ENCODE data around the gene CNTROB. TPM values are rescaled to one million over a fixed set of nuclear protein-coding genes. Genes with fewer than 3 reads are reported as not detected.

The CNTROB gene
- total and polyA plus RNA-seq, 7 donors: 5.5 to 9.6 (median 8.7) TPM

- WGBS, 3 donors: 84 to 89% (median 84%) methylated on average over 3 of the region's 3 CpGs
- H3K9me3 ChIP-seq: no peaks in the 10 kb centered on the region
- ATAC-seq (no peak), DNase-seq (no peak)
- no peak overlapping the region for H3K4me3 ChIP-seq
- H3K27me3 ChIP-seq (ENCODE audit: insufficient read depth in 3 of 3, low read length in 2 of 3): no peaks in the 10 kb centered on the region
- no peak overlapping the region for H3K27ac ChIP-seq
- intact Hi-C loops (cut with DNase I): no loop called here
- TF ChIP-seq CTCF (IDR thresholded peaks at IDR 0.05): no peak
- peaks cover 7% of the 10 kb centered on the region for H3K4me1 ChIP-seq
- no peaks in the 10 kb centered on the region for H3K36me3 ChIP-seq (ENCODE audit: insufficient read depth in 1 of 2, low read depth in 1 of 2)
These were observed 4.4 kb upstream of the CNTROB start for GRCh38 chr17:7927596-7927995.

- peak within 1 kb of the TSS; percentile 72 for H3K4me3 ChIP-seq
- H3K9me3 ChIP-seq: no peaks in the 10 kb centered on the region
- no peak within 1 kb of the TSS for H3K27ac ChIP-seq
- H3K36me3 ChIP-seq (ENCODE audit: insufficient read depth in 1 of 2, low read depth in 1 of 2): no peaks in the 10 kb centered on the region
- no peaks in the 10 kb centered on the region for H3K27me3 ChIP-seq (ENCODE audit: insufficient read depth in 3 of 3, low read length in 2 of 3)
- peaks cover 15% of the 10 kb centered on the region for H3K4me1 ChIP-seq
- ATAC-seq (no peak), DNase-seq (no peak)
- intact Hi-C loops (cut with DNase I): no loop called here
- WGBS, 3 donors: 38 to 42% (median 38%) methylated on average over 48 to 67 of the region's 67 CpGs
- TF ChIP-seq CTCF (IDR thresholded peaks at IDR 0.05): no peak
These were observed 2.6 kb upstream of the CNTROB start, which contains the start of gene KCNAB3 for GRCh38 chr17:7929158-7930023. TSS of gene KCNAB3 (minus strand) at chr17:7929856. CDS start at chr17:7929435, 421 bp downstream.

GRCh38 chr17:7930841-7931631 is 970 bp upstream of the CNTROB start:
- TF ChIP-seq CTCF (IDR thresholded peaks at IDR 0.05): no peak
- peaks cover 0 to 16% of the 10 kb centered on the region in 2 donors for H3K36me3 ChIP-seq (ENCODE audit: insufficient read depth in 1 of 2, low read depth in 1 of 2)
- peak overlapping the region; percentile 79 for H3K27ac ChIP-seq
- H3K4me1 ChIP-seq: peaks cover 15% of the 10 kb centered on the region
- no peak for DNase-seq
- H3K4me3 ChIP-seq: peak overlapping the region; percentile 72
- ATAC-seq: no peak
- no peaks in the 10 kb centered on the region for H3K27me3 ChIP-seq (ENCODE audit: insufficient read depth in 3 of 3, low read length in 2 of 3)
- H3K9me3 ChIP-seq: no peaks in the 10 kb centered on the region
- 40 to 46% (median 45%) methylated on average over 20 of the region's 20 CpGs for WGBS, 3 donors
- intact Hi-C loops (cut with DNase I): no loop called here

- Histone ChIP-seq H3K27ac (peak overlapping the region; percentile 79), H3K4me3 (peak overlapping the region; percentile 72), H3K4me1 (peaks cover 15% of the 10 kb centered on the region), H3K36me3 (ENCODE audit: insufficient read depth in 1 of 2, low read depth in 1 of 2) (peaks cover 0 to 31% of the 10 kb centered on the region in 2 donors), H3K27me3 (ENCODE audit: insufficient read depth in 3 of 3, low read length in 2 of 3) (no peaks in the 10 kb centered on the region), H3K9me3 (no peaks in the 10 kb centered on the region)
- DNase-seq (peak in 1 of 2 donors; percentile 19), ATAC-seq (peak; percentile 15 to 48 (median 28))
- intact Hi-C loops (cut with DNase I): no loop called here
- 0 to 1% (median 0%) methylated on average over 17 of the region's 17 CpGs for WGBS, 3 donors
- no peak for TF ChIP-seq CTCF (IDR thresholded peaks at IDR 0.05)
These were observed 481 bp downstream of the CNTROB start for GRCh38 chr17:7932483-7932891.
